Erythroblast (primary cell): ENCODE results near the gene ZNF883.

Experiments used
- GATA1 ChIP-seq: IDR thresholded peaks from 2 replicates; pipeline ENCODE4 v1.6.1; 2011; ENCODE audit warnings: low read depth, mild to moderate bottlenecking, control low read depth, low read length, moderate library complexity
- POLR2A ChIP-seq: IDR thresholded peaks from 2 replicates; pipeline ENCODE4 v1.6.1; 2011; ENCODE audit warnings: mild to moderate bottlenecking, low read length

DNA sequence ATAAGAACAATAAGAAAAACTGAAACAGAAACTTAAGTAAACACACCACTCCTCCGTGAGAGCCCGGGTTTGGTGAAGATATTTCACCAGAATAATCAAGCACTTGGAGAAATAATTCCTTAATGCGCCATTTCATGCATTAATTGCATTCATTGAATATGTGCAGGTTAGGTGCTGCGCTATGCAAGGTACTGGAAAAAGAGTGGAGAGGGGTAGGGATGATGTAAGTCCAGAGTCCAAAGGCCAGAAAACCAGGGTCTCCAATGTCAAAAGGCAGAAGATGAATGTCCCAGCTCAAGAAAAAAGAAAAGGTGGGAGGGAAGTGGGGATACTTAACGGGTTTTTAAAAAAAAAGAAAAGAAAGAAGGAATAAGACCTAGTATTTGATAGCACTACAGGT lies 45.2 kb upstream of the ZNF883 start:
- TF ChIP-seq POLR2A (no peak), GATA1 (no peak)
